Neural progenitor cell (in vitro differentiated cells): ENCODE data around the gene EAPP. TPM values are rescaled to one million over a fixed set of nuclear protein-coding genes. Genes with fewer than 3 reads are reported as not detected.

Experiments
- DNase-seq: peaks from one replicate; pipeline ENCODE4 v3.0.0-alpha.2; 2016; ENCODE audit warnings: low spot score
- H2AFZ ChIP-seq: fragments of 200-600 bp; sonication (generic); replicated peaks from 2 replicates; pipeline ENCODE4 v1.6.1; 2016; ENCODE audit warnings: antibody characterized with exemption
- H3F3A ChIP-seq: fragments of 200-600 bp; sonication (generic); 2 replicates; pipeline ENCODE4 v1.6.1; 2016; ENCODE audit warnings: antibody characterized with exemption, low read depth
- H3K27ac ChIP-seq: fragments of 200-600 bp; sonication (generic); 2 replicates; pipeline ENCODE4 v1.5.1; 2016; ENCODE audit warnings: mild to moderate bottlenecking
- H3K27me3 ChIP-seq: fragments of 200-600 bp; sonication (generic); 2 replicates; pipeline ENCODE4 v1.6.1; 2016; ENCODE audit warnings: mild to moderate bottlenecking, moderate library complexity
- H3K36me3 ChIP-seq: fragments of 200-600 bp; sonication (generic); 2 replicates; pipeline ENCODE4 v1.5.1; 2016
- H3K4me1 ChIP-seq: fragments of 200-600 bp; sonication (generic); 2 replicates; pipeline ENCODE4 v1.6.1; 2016; ENCODE audit warnings: mixed run types
- H3K4me2 ChIP-seq: fragments of 200-600 bp; sonication (generic); 2 replicates; pipeline ENCODE4 v1.6.1; 2016
- H3K4me3 ChIP-seq: fragments of 200-600 bp; sonication (generic); 2 replicates; pipeline ENCODE4 v1.5.1; 2016
- H3K79me2 ChIP-seq: fragments of 200-600 bp; sonication (generic); 2 replicates; pipeline ENCODE4 v1.6.1; 2016; ENCODE audit warnings: low read depth
- H3K9ac ChIP-seq: fragments of 200-600 bp; sonication (generic); 2 replicates; pipeline ENCODE4 v1.6.1; 2016
- H3K9me3 ChIP-seq: fragments of 200-600 bp; sonication (generic); 2 replicates; pipeline ENCODE4 v1.5.1; 2016; ENCODE audit warnings: low read depth
- H4K20me1 ChIP-seq: fragments of 200-600 bp; sonication (generic); 2 replicates; pipeline ENCODE4 v1.6.1; 2016; ENCODE audit warnings: low read depth
- H3K27ac Mint-ChIP-seq: 3 replicates; pipeline ENCODE4 v1.8.0; 2021; ENCODE audit warnings: mixed read lengths
- H3K27me3 Mint-ChIP-seq: 2 replicates; pipeline ENCODE4 v1.8.0; 2022; ENCODE audit warnings: low read depth, mild to moderate bottlenecking, inconsistent platforms, moderate library complexity, mixed read lengths; ENCODE audit not compliant: insufficient read depth
- H3K36me3 Mint-ChIP-seq: 3 replicates; pipeline ENCODE4 v1.8.0; 2021; ENCODE audit warnings: mixed read lengths
- H3K4me1 Mint-ChIP-seq: 3 replicates; pipeline ENCODE4 v1.8.0; 2021; ENCODE audit warnings: mixed read lengths
- H3K4me3 Mint-ChIP-seq: 3 replicates; pipeline ENCODE4 v1.8.0; 2021; ENCODE audit warnings: mild to moderate bottlenecking, moderate library complexity, mixed read lengths
- H3K9me3 Mint-ChIP-seq: 3 replicates; pipeline ENCODE4 v1.8.0; 2020; ENCODE audit warnings: mixed read lengths
- EZH2 ChIP-seq: fragments of 200-600 bp; sonication (generic); IDR thresholded peaks from 2 replicates; pipeline ENCODE4 v1.6.1; 2017; ENCODE audit warnings: antibody characterized with exemption, mild to moderate bottlenecking, moderate library complexity
- EZH2phosphoT487 ChIP-seq: fragments of 200-600 bp; sonication (generic); IDR thresholded peaks from 2 replicates; pipeline ENCODE4 v1.6.1; 2017; ENCODE audit warnings: antibody characterized with exemption
- small RNA-seq: library from RNA; depleted of rRNA; stranded (forward); fragments of <200 nt; gene quantifications from one replicate; pipeline ENCODE3, GENCODE V24; 2015
- total RNA-seq: library from RNA; depleted of rRNA; stranded (reverse); fragments of >200 nt; gene quantifications from 2 replicates; pipeline ENCODE4 v1.2.3, GENCODE V29; 2015; ENCODE audit warnings: low replicate concordance
- TF ChIP-seq, protein P1 (sequence below): fragments of 200-600 bp; sonication (generic); IDR thresholded peaks from 2 replicates; pipeline ENCODE4 v1.5.1; 2017; ENCODE audit warnings: antibody characterized with exemption, mild to moderate bottlenecking

Gene EAPP
- total RNA-seq, 1 donor from 2014 or later = 79.6 TPM

DNA sequence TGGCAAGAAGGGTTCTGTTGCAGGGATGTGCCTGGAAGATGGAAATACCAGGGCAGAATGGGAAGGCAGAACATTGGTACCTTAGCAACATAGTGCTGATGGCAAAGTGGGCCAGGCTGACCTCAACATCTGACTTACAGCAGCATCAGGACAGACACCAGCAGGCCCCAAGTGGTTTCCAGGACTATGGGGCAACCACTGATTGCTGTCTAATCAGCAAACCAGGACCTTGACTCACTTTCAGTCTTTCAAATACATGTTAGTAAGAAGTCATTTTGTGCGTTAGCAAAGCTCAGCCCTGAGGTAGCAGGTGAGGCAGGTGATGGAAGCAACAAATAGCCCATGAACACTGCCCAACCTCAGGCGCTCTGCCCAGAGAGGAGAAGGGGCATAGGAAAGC, 72.8 kb downstream of the EAPP start:
- Mint-ChIP-seq H3K4me1 (peaks cover 8% of the 10 kb centered on the region), H3K27me3 (no peaks in the 10 kb centered on the region), H3K36me3 (no peaks in the 10 kb centered on the region), H3K9me3 (no peaks in the 10 kb centered on the region), H3K27ac (no peak overlapping the region), H3K4me3 (no peak overlapping the region)
- Histone ChIP-seq H3K4me3 (no peak overlapping the region), H4K20me1 (no peaks in the 10 kb centered on the region), H3K4me1 (peaks cover 4% of the 10 kb centered on the region), H3K27me3 (no peaks in the 10 kb centered on the region), H3K79me2 (no peaks in the 10 kb centered on the region), H3K4me2 (no peak overlapping the region), H3K9ac (no peak overlapping the region), H3K9me3 (no peaks in the 10 kb centered on the region), H3F3A (peaks cover 17% of the 10 kb centered on the region), H2AFZ (no peak overlapping the region), H3K36me3 (no peaks in the 10 kb centered on the region), H3K27ac (no peak overlapping the region)
- no peak for DNase-seq
- TF ChIP-seq EZH2 (no peak), EZH2phosphoT487 (no peak)
- TF ChIP-seq, protein P1, sequence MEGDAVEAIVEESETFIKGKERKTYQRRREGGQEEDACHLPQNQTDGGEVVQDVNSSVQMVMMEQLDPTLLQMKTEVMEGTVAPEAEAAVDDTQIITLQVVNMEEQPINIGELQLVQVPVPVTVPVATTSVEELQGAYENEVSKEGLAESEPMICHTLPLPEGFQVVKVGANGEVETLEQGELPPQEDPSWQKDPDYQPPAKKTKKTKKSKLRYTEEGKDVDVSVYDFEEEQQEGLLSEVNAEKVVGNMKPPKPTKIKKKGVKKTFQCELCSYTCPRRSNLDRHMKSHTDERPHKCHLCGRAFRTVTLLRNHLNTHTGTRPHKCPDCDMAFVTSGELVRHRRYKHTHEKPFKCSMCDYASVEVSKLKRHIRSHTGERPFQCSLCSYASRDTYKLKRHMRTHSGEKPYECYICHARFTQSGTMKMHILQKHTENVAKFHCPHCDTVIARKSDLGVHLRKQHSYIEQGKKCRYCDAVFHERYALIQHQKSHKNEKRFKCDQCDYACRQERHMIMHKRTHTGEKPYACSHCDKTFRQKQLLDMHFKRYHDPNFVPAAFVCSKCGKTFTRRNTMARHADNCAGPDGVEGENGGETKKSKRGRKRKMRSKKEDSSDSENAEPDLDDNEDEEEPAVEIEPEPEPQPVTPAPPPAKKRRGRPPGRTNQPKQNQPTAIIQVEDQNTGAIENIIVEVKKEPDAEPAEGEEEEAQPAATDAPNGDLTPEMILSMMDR = no peak

Small RNA genes lying within 50 kb of the gene (small RNA-seq; reads per million reads assigned to genes)
- gene RNU1-27P (not detected), gene RNU1-28P (not detected)

Other genes starting within 250 kb of the EAPP start
- gene SPTSSA, start 77.5 kb downstream of the EAPP start, total RNA-seq = 22.1 and 43.0 TPM in 2 replicates
- gene SNX6, start 90.4 kb upstream of the EAPP start, total RNA-seq = 206 and 365 TPM in 2 replicates
- 24.5 and 105 TPM in 2 replicates for gene CFL2, start 174.9 kb upstream of the EAPP start, total RNA-seq